Sigmoid colon (tissue), 7 donors: ENCODE measurements around the gene TMEM14A. TPM values are rescaled to one million over a fixed set of nuclear protein-coding genes. Genes with fewer than 3 reads are reported as not detected.

Experiments
- DNase-seq: peaks from one replicate; pipeline ENCODE4 v3.0.0-alpha.2; 2019
- H3K27ac ChIP-seq, 4 donors: fragments of 200-600 bp; sonication (generic); one replicate each; pipeline ENCODE4 v1.5.1; 2016 to 2019; ENCODE audit warnings: mild to moderate bottlenecking in 1 of 4
- H3K27me3 ChIP-seq, 3 donors: fragments of 200-600 bp; sonication (generic); one replicate each; pipeline ENCODE4 v1.5.1; 2019; ENCODE audit warnings: mild to moderate bottlenecking in 1 of 3
- H3K36me3 ChIP-seq, 4 donors: fragments of 200-600 bp; sonication (generic); one replicate each; pipeline ENCODE4 v1.5.1; 2016 to 2019
- H3K4me1 ChIP-seq, 4 donors: fragments of 200-600 bp; sonication (generic); one replicate each; pipeline ENCODE4 v1.5.1; 2017 to 2019
- H3K4me3 ChIP-seq, 4 donors: fragments of 200-600 bp; sonication (generic); one replicate each; pipeline ENCODE4 v1.5.1; 2017 to 2019; ENCODE audit warnings: mild to moderate bottlenecking in 2 of 4, moderate library complexity in 1 of 4
- H3K9me3 ChIP-seq, 4 donors: fragments of 200-600 bp in 3 of 4; sonication (generic) in 3 of 4; one replicate each; pipeline versions ENCODE4 v1.5.1 to v1.6.1; 2013 to 2019
- EP300 ChIP-seq, 4 donors: sonication (generic); formaldehyde crosslinking; IDR thresholded peaks; one replicate each; pipeline ENCODE4 v1.6.1; 2017; ENCODE audit warnings: antibody characterized with exemption in 4 of 4
- POLR2A ChIP-seq, 2 donors: fragments of 450-650 bp; IDR thresholded peaks; one replicate each; pipeline ENCODE4 v1.6.1; 2016; ENCODE audit warnings: antibody characterized with exemption in 2 of 2, mild to moderate bottlenecking in 2 of 2, moderate library complexity in 2 of 2
- POLR2AphosphoS5 ChIP-seq, 4 donors: sonication (generic); formaldehyde crosslinking; IDR thresholded peaks; one replicate each; pipeline ENCODE4 v1.6.1; 2017; ENCODE audit warnings: antibody characterized with exemption in 4 of 4
- WGBS, 2 donors: extraction: QIAGEN DNeasy Blood & Tissue Kit; methylation state at CpG; one replicate each; pipeline ENCODE4 v1.1.7; 2013; 5-methylcytosine and 5-hydroxymethylcytosine counted together
- intact Hi-C: fragments of 100-400 bp; cut with DNase I; formaldehyde crosslinking; loops from one replicate; pipeline ENCODE4 v1.15.1; 2023
- polyA plus RNA-seq, 3 donors: library from polyadenylated mRNA; stranded (reverse); fragments of 200-250 nt; gene quantifications; one replicate each; pipeline ENCODE4 v1.2.3, GENCODE V29; 2013
- small RNA-seq, 3 donors: library from RNA; depleted of rRNA; stranded (forward); fragments of <200 nt; gene quantifications; one replicate each; pipeline ENCODE3, GENCODE V24; 2016
- total RNA-seq, 4 donors: library from RNA; depleted of rRNA; stranded (reverse); fragments of >200 nt; gene quantifications; one replicate each; pipeline ENCODE4 v1.1.0, GENCODE V29; 2016
- TF ChIP-seq, protein P1 (sequence below), 4 experiments: fragments of 450-650 bp in 3 of 4; fragments of 200-600 bp in 1 of 4; IDR thresholded peaks; one replicate each; pipeline ENCODE4 v1.5.1; 2016 to 2019; ENCODE audit warnings: antibody characterized with exemption in 4 of 4, mild to moderate bottlenecking in 3 of 4, moderate library complexity in 2 of 4
- donor health status: healthy with polysubstance abuse.
- donor health status: Bipolar disorder and iron deficiency.
- donor health status: healthy.

The TMEM14A gene
- total and polyA plus RNA-seq, 7 donors = 18.5 to 48.5 (median 25.2) TPM

DNA sequence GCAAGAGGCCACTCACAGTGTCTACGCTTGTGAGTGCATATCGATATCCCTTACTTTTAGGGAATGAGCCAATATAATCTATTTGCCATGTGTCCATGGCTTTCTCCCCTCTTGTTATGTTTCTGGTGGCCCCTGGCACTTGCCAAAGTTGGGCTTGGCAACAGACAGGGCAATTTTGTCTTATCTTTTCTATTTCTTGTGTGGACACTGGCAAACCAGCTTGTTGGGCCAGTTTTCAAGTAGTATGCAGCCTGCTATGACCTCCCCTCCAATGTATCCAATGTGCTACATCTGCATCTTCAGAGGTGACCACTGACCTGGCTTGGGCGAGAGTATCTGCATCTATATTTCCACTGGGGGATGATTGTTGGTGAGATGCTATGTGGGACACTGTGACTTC is 63.2 kb downstream of the TMEM14A start:
- DNase-seq = no peak
- H3K27ac ChIP-seq = no peak overlapping the region
- no peak overlapping the region for H3K4me3 ChIP-seq
- TF ChIP-seq, protein P1, sequence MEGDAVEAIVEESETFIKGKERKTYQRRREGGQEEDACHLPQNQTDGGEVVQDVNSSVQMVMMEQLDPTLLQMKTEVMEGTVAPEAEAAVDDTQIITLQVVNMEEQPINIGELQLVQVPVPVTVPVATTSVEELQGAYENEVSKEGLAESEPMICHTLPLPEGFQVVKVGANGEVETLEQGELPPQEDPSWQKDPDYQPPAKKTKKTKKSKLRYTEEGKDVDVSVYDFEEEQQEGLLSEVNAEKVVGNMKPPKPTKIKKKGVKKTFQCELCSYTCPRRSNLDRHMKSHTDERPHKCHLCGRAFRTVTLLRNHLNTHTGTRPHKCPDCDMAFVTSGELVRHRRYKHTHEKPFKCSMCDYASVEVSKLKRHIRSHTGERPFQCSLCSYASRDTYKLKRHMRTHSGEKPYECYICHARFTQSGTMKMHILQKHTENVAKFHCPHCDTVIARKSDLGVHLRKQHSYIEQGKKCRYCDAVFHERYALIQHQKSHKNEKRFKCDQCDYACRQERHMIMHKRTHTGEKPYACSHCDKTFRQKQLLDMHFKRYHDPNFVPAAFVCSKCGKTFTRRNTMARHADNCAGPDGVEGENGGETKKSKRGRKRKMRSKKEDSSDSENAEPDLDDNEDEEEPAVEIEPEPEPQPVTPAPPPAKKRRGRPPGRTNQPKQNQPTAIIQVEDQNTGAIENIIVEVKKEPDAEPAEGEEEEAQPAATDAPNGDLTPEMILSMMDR (IDR thresholded peaks at IDR 0.05) = no peak
- TF ChIP-seq EP300 (IDR thresholded peaks at IDR 0.05) (no peak), POLR2A (IDR thresholded peaks at IDR 0.05) (no peak), POLR2AphosphoS5 (IDR thresholded peaks at IDR 0.05) (no peak)
- no peaks in the 10 kb centered on the region for H3K4me1 ChIP-seq
- no peaks in the 10 kb centered on the region for H3K27me3 ChIP-seq
- no peaks in the 10 kb centered on the region for H3K36me3 ChIP-seq
- intact Hi-C loops = no loop called here
- H3K9me3 ChIP-seq = no peaks in the 10 kb centered on the region
- WGBS, 2 donors = 95 to 96% methylated on average over 3 of the region's 3 CpGs

DNA sequence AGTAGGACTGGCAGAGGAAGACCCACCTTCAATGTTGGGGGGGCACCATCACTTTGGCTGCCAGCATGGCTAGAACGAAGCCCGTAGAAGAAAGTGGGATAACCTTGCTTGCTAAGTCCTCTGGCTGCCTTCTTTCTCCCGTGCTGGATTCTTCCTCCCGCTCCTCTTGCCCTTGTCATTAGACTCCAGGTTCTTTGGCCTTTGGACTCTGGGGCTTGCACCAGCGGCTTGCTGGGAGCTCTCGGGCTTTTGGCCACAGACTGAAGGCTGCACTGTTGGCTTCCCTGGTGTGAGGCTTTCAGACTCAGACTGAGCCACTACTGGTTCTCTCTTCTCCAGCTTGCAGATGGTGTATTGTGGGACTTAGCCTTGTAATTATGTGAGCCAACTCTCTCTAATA is 64.2 kb downstream of the TMEM14A start:
- no peak for TF ChIP-seq POLR2AphosphoS5 (IDR thresholded peaks at IDR 0.05)
- TF ChIP-seq EP300 (IDR thresholded peaks at IDR 0.05) = no peak
- TF ChIP-seq, protein P1 (IDR thresholded peaks at IDR 0.05) = no peak
- TF ChIP-seq POLR2A (IDR thresholded peaks at IDR 0.05) = no peak
- no peak for DNase-seq

DNA sequence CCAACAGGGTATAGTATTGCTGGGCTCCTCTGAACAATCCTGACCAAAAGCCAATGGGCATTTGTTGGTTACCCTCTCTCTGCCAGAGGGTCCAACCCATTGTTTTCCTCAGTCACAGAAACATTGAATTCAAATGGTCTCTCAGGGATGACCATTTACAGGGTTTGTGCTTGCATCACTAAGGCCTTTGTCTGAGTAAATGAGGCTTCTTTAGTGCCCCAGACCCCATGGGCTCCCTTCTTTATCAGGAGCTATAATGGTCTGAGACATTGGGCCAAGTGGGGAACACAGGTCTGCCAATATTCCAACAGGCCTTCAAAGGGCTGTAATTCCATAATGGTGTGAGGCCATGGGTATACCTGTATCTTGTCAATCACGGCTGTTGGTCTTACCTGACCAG is 65.2 kb downstream of the TMEM14A start:
- 91 to 94% methylated on average over 1 of the region's 1 CpG for WGBS, 2 donors
- TF ChIP-seq, protein P1 (IDR thresholded peaks at IDR 0.05) = no peak
- TF ChIP-seq EP300 (IDR thresholded peaks at IDR 0.05) = no peak
- TF ChIP-seq POLR2AphosphoS5 (IDR thresholded peaks at IDR 0.05) = no peak
- no peak for TF ChIP-seq POLR2A (IDR thresholded peaks at IDR 0.05)
- Histone ChIP-seq H3K36me3 (no peaks in the 10 kb centered on the region), H3K4me3 (no peak overlapping the region), H3K4me1 (no peaks in the 10 kb centered on the region), H3K27ac (no peak overlapping the region), H3K27me3 (no peaks in the 10 kb centered on the region), H3K9me3 (peaks cover 0 to 3% (median 0%) of the 10 kb centered on the region in 4 donors)
- DNase-seq = no peak
- intact Hi-C loops = no loop called here

More for the DNA sequence above, 64.2 kb downstream of the TMEM14A start:
- Histone ChIP-seq H3K36me3 (no peaks in the 10 kb centered on the region), H3K27ac (no peak overlapping the region), H3K9me3 (no peaks in the 10 kb centered on the region), H3K4me1 (no peaks in the 10 kb centered on the region), H3K27me3 (no peaks in the 10 kb centered on the region), H3K4me3 (no peak overlapping the region)
- 49 to 82% methylated on average over 6 of the region's 6 CpGs for WGBS, 2 donors
- intact Hi-C loops = no loop called here

Small RNAs within 50 kb of the gene (small RNA-seq; reads per million reads assigned to genes)
- gene AL109918.2 = 0 reads per million in 3 donors

Other genes starting within 250 kb of the TMEM14A start
- 10 to 100 TPM in 3 of 4 donors, 1 to 10 TPM in 1; 9.6 to 15.0 (median 12.4) TPM for gene TRAM2, start 94.1 kb upstream of the TMEM14A start, total RNA-seq
- 10 to 100 TPM in 1 of 3 donors, 1 to 10 TPM in 2; 1.8 to 13.3 (median 3.6) TPM for gene TRAM2, start 94.1 kb upstream of the TMEM14A start, polyA plus RNA-seq
- gene GSTA2, start 92.4 kb downstream of the TMEM14A start, total RNA-seq = not detected
- not detected for gene GSTA2, start 92.4 kb downstream of the TMEM14A start, polyA plus RNA-seq
- gene GSTA1, start 132.7 kb downstream of the TMEM14A start, total RNA-seq = not detected
- 10 to 100 TPM in 2 of 3 donors, under 1 TPM in 1; 0.10 to 19.4 (median 15.6) TPM for gene GSTA1, start 132.7 kb downstream of the TMEM14A start, polyA plus RNA-seq
- gene GSTA5, start 169.7 kb downstream of the TMEM14A start, total RNA-seq = not detected
- not detected for gene GSTA5, start 169.7 kb downstream of the TMEM14A start, polyA plus RNA-seq
- gene GSTA3, start 238.6 kb downstream of the TMEM14A start, total RNA-seq = not detected
- not detected for gene GSTA3, start 238.6 kb downstream of the TMEM14A start, polyA plus RNA-seq